Muscle layer of duodenum (tissue), 2 donors: ENCODE measurements around the gene ARMS2.

Experiments used
- H3K27ac ChIP-seq: one replicate; pipeline ENCODE4 v1.7.0; 2013; ENCODE audit warnings: mild to moderate bottlenecking, low read length
- H3K27me3 ChIP-seq: one replicate; pipeline ENCODE4 v1.7.0; 2013; ENCODE audit warnings: low read depth, mild to moderate bottlenecking, control low read depth, low read length
- H3K36me3 ChIP-seq, 2 donors: one replicate each; pipeline ENCODE4 v1.7.0; 2013; ENCODE audit warnings: low read length in 2 of 2, control low read depth in 1 of 2, mild to moderate bottlenecking in 1 of 2; ENCODE audit not compliant: insufficient read depth in 2 of 2, control insufficient read depth in 1 of 2
- H3K4me1 ChIP-seq, 2 donors: one replicate each; pipeline ENCODE4 v1.7.0; 2013; ENCODE audit warnings: low read length in 2 of 2, mild to moderate bottlenecking in 2 of 2, control low read depth in 1 of 2, moderate library complexity in 1 of 2; ENCODE audit not compliant: insufficient read depth in 2 of 2, control insufficient read depth in 1 of 2
- H3K4me3 ChIP-seq, 2 donors: one replicate each; pipeline ENCODE4 v1.7.0; 2013; ENCODE audit warnings: low read length in 2 of 2, low read depth in 1 of 2, mild to moderate bottlenecking in 1 of 2
- H3K9me3 ChIP-seq, 2 donors: one replicate each; pipeline ENCODE4 v1.7.0; 2013; ENCODE audit warnings: low read length in 2 of 2, control low read depth in 1 of 2, mild to moderate bottlenecking in 1 of 2; ENCODE audit not compliant: control insufficient read depth in 1 of 2
- donor health status: healthy.

ARMS2 gene

DNA sequence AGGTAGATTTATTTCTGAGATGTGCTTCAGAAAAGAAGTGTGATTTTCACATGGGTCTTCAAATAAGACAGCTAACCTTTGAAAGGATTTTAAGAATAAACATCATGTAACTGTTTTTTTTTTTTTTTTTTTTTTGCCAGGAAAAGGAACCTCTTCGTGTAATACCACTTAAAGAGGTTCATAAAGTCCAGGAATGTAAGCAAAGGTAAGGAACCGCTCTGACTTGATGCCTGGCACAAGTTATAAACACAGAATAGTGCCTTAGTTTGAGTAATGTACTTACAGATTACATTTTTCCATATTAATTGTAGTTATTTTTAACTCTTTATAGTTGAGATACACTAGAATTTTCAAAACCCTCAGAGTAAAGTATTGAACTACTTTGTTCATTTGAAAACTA lies 30.4 kb upstream of the ARMS2 start:
- no peaks in the 10 kb centered on the region for H3K27me3 ChIP-seq
- H3K9me3 ChIP-seq, result no peaks in the 10 kb centered on the region
- peaks cover 4 to 14% of the 10 kb centered on the region in 2 donors for H3K36me3 ChIP-seq
- H3K4me1 ChIP-seq, result peaks cover 4 to 13% of the 10 kb centered on the region in 2 donors
- H3K4me3 ChIP-seq, result no peak overlapping the region
- no peak overlapping the region for H3K27ac ChIP-seq

DNA sequence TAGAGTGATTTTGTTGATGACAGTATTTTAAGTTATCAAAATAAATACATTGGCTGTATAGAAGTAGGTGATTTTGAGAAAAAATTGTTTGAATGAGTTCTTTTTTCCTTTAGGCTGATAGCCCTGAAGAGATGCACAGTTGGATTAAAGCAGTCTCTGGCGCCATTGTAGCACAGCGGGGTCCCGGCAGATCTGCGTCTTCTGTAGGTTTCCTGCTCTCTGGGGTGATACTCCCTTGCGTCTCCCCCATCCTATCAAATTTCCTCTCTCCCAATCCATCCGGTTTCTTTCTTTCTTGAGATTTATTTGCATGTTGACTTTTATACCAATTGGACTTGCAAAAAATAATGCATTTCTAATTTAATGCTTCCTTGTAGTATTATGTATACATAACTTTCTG lies 27.6 kb upstream of the ARMS2 start:
- H3K27ac ChIP-seq, result no peak overlapping the region
- no peaks in the 10 kb centered on the region for H3K27me3 ChIP-seq
- no peaks in the 10 kb centered on the region for H3K4me1 ChIP-seq
- no peak overlapping the region for H3K4me3 ChIP-seq
- H3K36me3 ChIP-seq, result peaks cover 7 to 11% of the 10 kb centered on the region in 2 donors
- H3K9me3 ChIP-seq, result no peaks in the 10 kb centered on the region

DNA sequence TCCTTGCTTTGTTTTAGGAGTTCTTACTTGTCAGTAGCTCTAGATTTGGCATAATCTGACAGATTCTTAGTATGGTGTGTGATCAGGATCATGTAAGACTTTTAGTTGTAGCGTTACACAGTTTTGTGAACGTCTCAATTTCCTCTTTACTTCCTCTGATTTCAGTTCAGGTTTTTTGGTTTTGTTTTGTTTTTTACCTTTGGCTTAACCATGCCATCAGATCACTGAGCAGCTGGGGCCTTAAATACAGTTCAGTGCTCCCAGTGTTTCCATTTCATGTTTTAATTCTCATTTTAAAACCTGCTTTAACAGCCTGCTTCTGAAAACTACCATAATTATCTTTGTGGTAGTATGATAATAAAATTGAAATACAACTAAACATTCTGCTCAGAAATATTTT lies 27.2 kb upstream of the ARMS2 start:
- Histone ChIP-seq H3K27ac (no peak overlapping the region), H3K4me1 (no peaks in the 10 kb centered on the region), H3K27me3 (no peaks in the 10 kb centered on the region), H3K36me3 (peaks cover 7 to 10% of the 10 kb centered on the region in 2 donors), H3K9me3 (no peaks in the 10 kb centered on the region), H3K4me3 (no peak overlapping the region)

DNA sequence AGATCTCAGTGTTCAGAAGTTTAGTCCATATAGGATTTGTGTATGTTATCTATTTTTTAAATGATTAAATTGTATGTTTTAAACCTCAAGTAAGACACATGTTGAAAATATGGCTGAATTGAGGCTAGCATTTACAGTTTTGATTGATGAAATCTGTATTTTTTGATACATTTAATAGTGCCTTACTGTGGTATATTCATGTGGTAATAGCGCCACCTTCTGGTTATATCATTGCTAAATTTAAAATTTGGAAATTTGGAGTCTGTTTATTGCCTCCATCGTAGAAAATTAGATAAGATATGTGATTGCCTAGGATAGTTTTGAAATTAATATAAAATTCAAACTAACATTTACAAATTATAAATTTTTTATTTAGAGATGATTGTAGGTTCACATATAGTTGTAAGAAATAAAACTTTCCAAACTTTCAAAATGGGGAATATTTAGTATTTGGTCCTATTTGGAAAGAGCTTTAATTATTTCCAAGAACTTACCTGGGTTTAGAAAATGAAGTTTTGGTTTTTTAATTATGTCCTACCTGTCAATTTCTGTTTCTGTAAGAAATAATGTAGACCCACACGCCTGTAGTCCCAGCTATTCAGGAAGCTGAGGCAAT lies 19.1 kb upstream of the ARMS2 start:
- no peak overlapping the region for H3K4me3 ChIP-seq
- peaks cover under 1 to 3% of the 10 kb centered on the region in 2 donors for H3K36me3 ChIP-seq
- H3K4me1 ChIP-seq, result no peaks in the 10 kb centered on the region
- no peak overlapping the region for H3K27ac ChIP-seq
- H3K9me3 ChIP-seq, result no peaks in the 10 kb centered on the region
- H3K27me3 ChIP-seq, result no peaks in the 10 kb centered on the region

DNA sequence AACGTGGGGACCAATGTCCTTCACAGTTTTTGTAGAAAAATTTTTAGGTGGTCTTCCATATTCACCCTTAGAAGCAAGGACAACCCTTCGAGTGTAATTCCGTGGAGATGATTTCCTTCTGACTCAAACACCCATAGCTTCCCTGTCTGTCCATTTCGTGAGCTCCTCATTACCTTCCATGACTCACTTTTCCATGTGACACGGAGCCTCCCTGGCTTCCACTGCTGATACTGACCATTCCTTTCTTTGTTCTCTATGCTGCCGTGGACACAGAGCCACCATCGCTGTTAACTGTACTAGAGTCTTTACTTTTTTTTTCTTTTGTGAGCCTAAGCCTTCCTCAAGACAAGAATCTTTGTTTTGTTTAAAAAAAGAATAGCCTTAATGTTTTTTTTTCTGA lies 12.5 kb upstream of the ARMS2 start:
- Histone ChIP-seq H3K27me3 (no peaks in the 10 kb centered on the region), H3K9me3 (no peaks in the 10 kb centered on the region), H3K27ac (no peak overlapping the region), H3K4me3 (no peak overlapping the region), H3K36me3 (no peaks in the 10 kb centered on the region), H3K4me1 (no peaks in the 10 kb centered on the region)

DNA sequence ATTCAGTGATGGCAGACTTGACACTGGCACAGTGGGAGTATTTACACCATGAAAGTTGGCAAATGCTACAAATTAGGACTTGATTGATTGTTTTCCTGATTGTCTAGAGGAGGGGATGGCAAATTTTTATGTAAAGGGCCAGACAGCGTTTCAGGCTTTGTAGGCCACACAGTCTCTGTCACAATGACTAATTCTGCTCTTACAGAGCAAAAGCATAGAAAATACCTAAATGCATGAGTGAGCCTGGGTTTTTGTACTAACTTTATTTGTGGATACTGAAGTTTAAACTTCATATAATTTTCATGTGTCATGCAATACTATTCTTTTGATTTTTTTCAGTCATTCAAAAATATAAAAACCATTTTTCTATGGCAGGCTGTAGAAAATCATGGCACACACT lies 9.0 kb upstream of the ARMS2 start:
- Histone ChIP-seq H3K4me3 (no peak overlapping the region), H3K27me3 (no peaks in the 10 kb centered on the region), H3K27ac (no peak overlapping the region), H3K36me3 (no peaks in the 10 kb centered on the region), H3K9me3 (no peaks in the 10 kb centered on the region), H3K4me1 (peaks cover 0 to 5% of the 10 kb centered on the region in 2 donors)

DNA sequence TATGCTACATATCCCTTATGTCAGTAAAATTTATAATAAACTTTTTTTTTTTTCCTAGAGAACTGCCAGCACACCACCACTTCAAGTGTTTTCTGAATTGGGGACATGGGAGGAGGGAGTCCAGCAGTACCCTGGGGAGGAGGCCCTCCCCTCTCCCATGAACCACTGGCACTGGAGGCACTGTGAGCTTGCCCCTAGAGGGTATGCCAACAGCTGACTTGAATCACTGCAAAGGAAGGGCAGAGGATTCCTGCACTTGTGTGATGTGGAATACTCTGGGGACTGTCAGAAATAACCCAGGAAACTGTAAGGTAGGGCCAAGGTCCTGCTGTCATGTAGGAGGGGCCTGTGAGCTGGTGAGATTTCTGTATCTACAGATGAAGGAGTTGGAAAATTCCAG lies 8.5 kb upstream of the ARMS2 start:
- H3K36me3 ChIP-seq, result no peaks in the 10 kb centered on the region
- peaks cover 0 to 5% of the 10 kb centered on the region in 2 donors for H3K4me1 ChIP-seq
- H3K27me3 ChIP-seq, result no peaks in the 10 kb centered on the region
- H3K9me3 ChIP-seq, result no peaks in the 10 kb centered on the region
- no peak overlapping the region for H3K4me3 ChIP-seq
- no peak overlapping the region for H3K27ac ChIP-seq

DNA sequence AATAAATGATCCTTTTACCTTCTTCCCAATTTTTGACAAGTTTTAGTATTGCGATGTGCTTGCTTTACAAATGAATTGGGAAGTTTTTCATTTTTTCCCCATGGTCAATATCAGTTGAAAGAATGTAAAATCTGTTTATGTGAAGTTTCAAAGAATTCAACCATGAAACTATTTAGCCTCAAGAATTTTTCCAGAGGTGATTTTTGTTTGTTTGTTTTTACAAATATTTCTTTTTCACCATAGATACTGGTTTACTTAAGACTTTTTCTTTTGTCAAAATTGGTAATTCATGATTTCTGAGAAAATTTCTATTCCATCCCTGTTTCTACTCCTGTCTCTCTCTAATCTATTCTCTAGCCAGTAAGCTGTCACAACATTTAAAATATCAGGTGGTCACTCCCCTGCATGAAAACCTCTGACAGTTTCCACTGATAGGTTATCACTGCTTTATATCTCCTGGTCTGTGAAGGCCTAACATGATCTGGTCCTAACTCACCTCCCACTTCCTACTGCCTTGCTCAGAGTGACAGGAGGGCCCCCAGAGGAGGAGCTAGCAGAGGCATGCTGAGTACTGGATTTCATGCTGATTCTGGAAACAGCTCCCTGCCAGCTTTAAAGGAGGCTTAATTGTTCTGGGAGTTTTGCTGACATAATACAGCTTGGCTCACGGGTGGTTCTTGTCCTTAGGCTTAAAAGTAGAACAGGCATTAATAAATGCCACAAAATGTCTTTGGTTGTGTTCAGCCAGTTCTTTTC lies 7.6 kb upstream of the ARMS2 start:
- no peak overlapping the region for H3K4me3 ChIP-seq
- H3K4me1 ChIP-seq, result peaks cover 0 to 5% of the 10 kb centered on the region in 2 donors
- H3K27ac ChIP-seq, result no peak overlapping the region
- no peaks in the 10 kb centered on the region for H3K36me3 ChIP-seq
- H3K27me3 ChIP-seq, result no peaks in the 10 kb centered on the region
- H3K9me3 ChIP-seq, result no peaks in the 10 kb centered on the region

DNA sequence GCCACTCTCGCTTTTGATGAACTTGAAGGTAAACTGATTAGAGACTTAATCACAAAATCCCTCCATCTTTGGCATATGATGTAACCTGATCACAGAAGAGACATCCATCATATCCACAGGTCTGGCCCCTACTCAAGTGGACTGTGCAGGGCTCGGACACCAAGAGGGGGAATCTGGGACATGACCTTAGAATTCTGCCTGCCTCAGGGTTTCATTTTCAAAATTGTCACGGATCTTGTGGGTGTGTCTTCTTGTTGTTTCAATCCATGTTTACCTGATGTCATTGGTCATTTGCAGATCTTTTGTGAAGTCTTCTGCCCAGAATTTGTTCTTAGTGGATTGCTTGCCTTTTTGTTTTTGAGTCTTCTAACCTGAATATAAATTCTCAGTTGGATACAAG lies 5.9 kb upstream of the ARMS2 start:
- Histone ChIP-seq H3K4me3 (no peak overlapping the region), H3K27me3 (no peaks in the 10 kb centered on the region), H3K4me1 (peaks cover 0 to 5% of the 10 kb centered on the region in 2 donors), H3K9me3 (no peaks in the 10 kb centered on the region), H3K27ac (no peak overlapping the region), H3K36me3 (no peaks in the 10 kb centered on the region)

DNA sequence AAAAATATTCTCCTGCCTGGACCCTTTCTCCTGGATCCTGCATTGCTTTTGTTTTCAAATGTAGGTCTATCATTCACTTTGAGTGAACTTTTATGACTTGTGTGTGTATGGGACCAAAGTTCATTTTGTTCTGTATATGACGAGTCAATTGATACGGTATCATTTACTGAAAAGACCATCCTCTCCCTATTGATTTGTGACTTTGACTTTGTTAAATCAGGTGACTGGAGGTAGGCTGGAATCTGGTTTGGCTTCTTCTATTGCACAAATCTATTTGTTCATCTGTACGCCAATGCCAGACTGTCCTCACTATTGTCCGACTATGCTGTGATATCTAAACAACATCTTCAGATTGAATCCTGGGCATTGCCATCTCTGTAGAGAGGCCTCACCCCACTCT lies 5.3 kb upstream of the ARMS2 start:
- Histone ChIP-seq H3K9me3 (no peaks in the 10 kb centered on the region), H3K27ac (no peak overlapping the region), H3K36me3 (no peaks in the 10 kb centered on the region), H3K4me3 (no peak overlapping the region), H3K4me1 (peaks cover 0 to 5% of the 10 kb centered on the region in 2 donors), H3K27me3 (no peaks in the 10 kb centered on the region)

DNA sequence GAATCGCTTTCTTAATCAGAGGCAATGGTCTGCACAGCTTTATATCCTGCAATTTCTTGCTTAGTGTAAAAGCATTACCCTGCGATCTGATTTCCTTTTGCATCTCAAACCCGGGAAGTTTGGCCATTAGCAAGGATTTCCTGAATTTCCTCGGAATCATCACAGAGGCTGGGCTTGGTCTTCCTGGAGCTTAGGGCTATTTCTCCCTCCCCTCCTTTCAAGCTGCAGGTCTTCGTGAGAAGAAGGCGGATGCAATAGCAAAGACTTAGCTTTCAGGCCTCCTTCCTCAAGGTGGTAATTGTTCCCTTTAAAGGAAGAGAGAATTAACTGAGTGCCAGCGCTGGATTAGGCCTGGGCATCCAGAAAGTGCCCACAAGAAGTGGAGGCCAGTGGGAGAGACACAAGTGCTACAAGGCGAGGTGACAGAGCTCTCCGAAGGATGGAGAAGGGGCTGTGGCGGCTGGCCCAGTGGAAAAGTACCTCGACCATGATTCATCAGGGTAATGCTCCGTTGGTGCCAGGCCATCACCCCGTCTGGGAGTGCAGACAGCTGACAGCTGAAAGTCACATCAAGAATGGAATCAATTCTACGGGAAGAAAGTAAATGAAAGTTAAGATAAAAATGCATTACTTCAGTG lies 4.0 kb upstream of the ARMS2 start:
- no peaks in the 10 kb centered on the region for H3K36me3 ChIP-seq
- no peak overlapping the region for H3K4me3 ChIP-seq
- no peaks in the 10 kb centered on the region for H3K9me3 ChIP-seq
- no peaks in the 10 kb centered on the region for H3K27me3 ChIP-seq
- peaks cover 0 to 5% of the 10 kb centered on the region in 2 donors for H3K4me1 ChIP-seq
- no peak overlapping the region for H3K27ac ChIP-seq
